IMR-90 (cell line): ENCODE measurements around the gene HOXD10.

Experiments used
- CEBPB ChIP-seq: IDR thresholded peaks from 2 replicates; pipeline ENCODE4 v1.6.1; 2012; ENCODE audit warnings: low read depth, low read length, improper control_type of control experiment
- CTCF ChIP-seq: conservative IDR thresholded peaks from 2 replicates; pipeline ENCODE4 v1.5.1; 2012; ENCODE audit warnings: mild to moderate bottlenecking, low read depth, low read length, improper control_type of control experiment
- MAFK ChIP-seq: IDR thresholded peaks from 2 replicates; pipeline ENCODE4 v1.6.1; 2012; ENCODE audit warnings: low read depth, low read length, improper control_type of control experiment
- RFX5 ChIP-seq: IDR thresholded peaks from 2 replicates; pipeline ENCODE4 v1.8.0; 2012; ENCODE audit warnings: low read depth, mild to moderate bottlenecking, low read length, moderate library complexity

DNA sequence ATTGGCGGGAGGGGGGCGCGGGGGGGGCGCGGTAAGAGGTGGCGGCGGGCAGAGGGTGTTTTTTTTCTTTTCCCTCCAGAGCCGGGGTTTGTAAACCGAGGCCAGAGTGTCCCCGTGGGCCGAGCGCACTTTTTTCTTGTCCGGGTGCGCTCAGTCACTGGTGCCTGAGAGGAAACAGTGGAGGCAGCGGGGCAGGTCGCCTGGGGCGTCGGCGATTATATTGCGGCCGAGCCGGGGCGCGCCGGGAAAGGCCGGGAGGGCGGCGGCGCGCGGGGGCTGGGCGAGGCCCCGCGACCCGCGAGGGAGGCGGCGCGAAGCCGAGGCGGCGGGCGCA, 13.2 kb downstream of the HOXD10 start:
- TF ChIP-seq CTCF (no peak), MAFK (no peak), RFX5 (no peak), CEBPB (no peak)
